A549 (cell line): Measurements from ENCODE around the gene GPR61. TPM values are rescaled to one million over a fixed set of nuclear protein-coding genes. Genes with fewer than 3 reads are reported as not detected.

Source experiments
- ATAC-seq, 2 experiments: fragments of 200-7000 bp in 1 of 2; fragments of >200 bp in 1 of 2; cut with Nextera tagmentation in 1 of 2; cut with Tn5 transposase in 1 of 2; 3 replicates each; pipeline versions ENCODE4 v1.8.0 to v1.9.1; 2018 to 2020; ENCODE audit warnings: mild to moderate bottlenecking in 1 of 2, moderate library complexity in 1 of 2
- CTCF ChIA-PET: fragments of 300-600 bp; sonication (Branson Sonifier 250); formaldehyde crosslinking; extraction: SDS; loops from one replicate; lab custom pipeline; 2021; ENCODE audit warnings: antibody characterized with exemption, inconsistent platforms; lab: Yijun Ruan, JAX
- POLR2A ChIA-PET: fragments of 350-600 bp; formaldehyde crosslinking; extraction: SDS; loops from one replicate; lab custom pipeline; 2021; ENCODE audit warnings: antibody characterized with exemption, inconsistent platforms; lab: Yijun Ruan, JAX
- DNase-seq, 2 experiments: peaks; one replicate each; pipeline versions ENCODE4 v3.0.0 to v3.0.0-alpha.2; 2011 to 2016; ENCODE audit warnings: low read depth in 1 of 2, low spot score in 1 of 2
- FAIRE-seq: peaks from 2 replicates; lab custom pipeline; 2011; peaks lifted over from hg19 to GRCh38; lab: Jason Lieb, UNC
- H3K27ac ChIP-seq, 2 experiments: fragments of >200 bp; sonication (Bioruptor Twin); formaldehyde crosslinking; 3 replicates each; pipeline ENCODE4 v1.5.1; 2016 to 2017
- H3K4me1 ChIP-seq: fragments of >200 bp; sonication (Bioruptor Twin); formaldehyde crosslinking; 3 replicates; pipeline ENCODE4 v1.6.1; 2016
- H3K4me2 ChIP-seq: fragments of >200 bp; sonication (Bioruptor Twin); formaldehyde crosslinking; 3 replicates; pipeline ENCODE4 v1.6.1; 2016
- H3K4me3 ChIP-seq: fragments of >200 bp; sonication (Bioruptor Twin); formaldehyde crosslinking; 3 replicates; pipeline ENCODE4 v1.5.1; 2016
- H3K9me3 ChIP-seq: fragments of >200 bp; sonication (Bioruptor Twin); formaldehyde crosslinking; 3 replicates; pipeline ENCODE4 v1.6.1; 2016
- CBX8 ChIP-seq: fragments of 200-600 bp; sonication (generic); IDR thresholded peaks from 2 replicates; pipeline ENCODE4 v1.6.1; 2016
- EP300 ChIP-seq, 2 experiments: fragments of >200 bp; sonication (Bioruptor Twin); formaldehyde crosslinking; IDR thresholded peaks; 2 replicates in 1 of 2; 3 replicates in 1 of 2; pipeline ENCODE4 v1.6.1; 2016 to 2017
- FOSL2 ChIP-seq, 2 experiments: fragments of 450-650 bp in 1 of 2; fragments of >200 bp in 1 of 2; sonication (Bioruptor Twin) in 1 of 2; formaldehyde crosslinking; IDR thresholded peaks; 2 replicates each; pipeline versions ENCODE4 v1.5.0 to v1.6.1; 2016 to 2020; ENCODE audit warnings: mild to moderate bottlenecking in 1 of 2, moderate library complexity in 1 of 2
- FOXS1 ChIP-seq: fragments of 250-450 bp; sonication (Bioruptor Pico); IDR thresholded peaks from 2 replicates; pipeline ENCODE4 v1.5.0; 2020; ENCODE audit warnings: mild to moderate bottlenecking, moderate library complexity
- HDAC2 ChIP-seq: fragments of 200-600 bp; sonication (generic); IDR thresholded peaks from 2 replicates; pipeline ENCODE4 v1.6.1; 2016
- HOXA7 ChIP-seq: fragments of 250-450 bp; sonication (Bioruptor Pico); IDR thresholded peaks from 2 replicates; pipeline ENCODE4 v1.5.0; 2020; ENCODE audit warnings: mild to moderate bottlenecking, moderate library complexity
- KDM1A ChIP-seq: fragments of 200-600 bp; sonication (generic); IDR thresholded peaks from 2 replicates; pipeline ENCODE4 v1.6.1; 2016; ENCODE audit warnings: low read depth, mild to moderate bottlenecking
- NR3C1 ChIP-seq: fragments of >200 bp; sonication (Bioruptor Twin); formaldehyde crosslinking; IDR thresholded peaks from 3 replicates; pipeline ENCODE4 v1.6.1; 2017
- RAD21 ChIP-seq, 2 experiments: fragments of >200 bp in 1 of 2; sonication (Bioruptor Twin) in 1 of 2; formaldehyde crosslinking in 1 of 2; IDR thresholded peaks in 1 of 2; conservative IDR thresholded peaks in 1 of 2; 2 replicates in 1 of 2; 3 replicates in 1 of 2; pipeline ENCODE4 v1.6.1; 2012 to 2018; ENCODE audit warnings: inconsistent platforms in 1 of 2
- RCOR1 ChIP-seq: fragments of 150-350 bp; IDR thresholded peaks from 2 replicates; pipeline ENCODE4 v1.6.1; 2014; ENCODE audit warnings: antibody characterized with exemption, low read length, low read depth
- RFX5 ChIP-seq: fragments of 450-650 bp; IDR thresholded peaks from 2 replicates; pipeline ENCODE4 v1.7.1; 2014; ENCODE audit warnings: antibody characterized with exemption, mild to moderate bottlenecking, moderate library complexity
- ZC3H11A ChIP-seq: fragments of 450-650 bp; IDR thresholded peaks from 2 replicates; pipeline ENCODE4 v1.6.1; 2014; ENCODE audit warnings: antibody characterized with exemption, mild to moderate bottlenecking
- ZNF302 ChIP-seq: fragments of 250-450 bp; sonication (Bioruptor Pico); IDR thresholded peaks from 2 replicates; pipeline ENCODE4 v1.9.0; 2021; ENCODE audit warnings: inconsistent platforms, mild to moderate bottlenecking, moderate library complexity
- ZSCAN20 ChIP-seq: fragments of 250-450 bp; sonication (Bioruptor Pico); IDR thresholded peaks from 2 replicates; pipeline ENCODE4 v1.8.0; 2022; ENCODE audit warnings: mild to moderate bottlenecking, moderate library complexity
- polyA plus RNA-seq, 4 experiments: library from polyadenylated mRNA; depleted of rRNA in 3 of 4; stranded (reverse); fragments of >200 nt; fragmentation: RNase III in 1 of 4; extraction: RNeasy Plus Mini Kit Qiagen cat#74134 plus additional on column Dnase treatment in 1 of 4; gene quantifications; 2 replicates in 3 of 4; 3 replicates in 1 of 4; pipeline ENCODE4 v1.2.3, GENCODE V29; 2011 to 2017
- TF ChIP-seq, protein P1 (sequence below): fragments of 200-600 bp; sonication (generic); IDR thresholded peaks from 2 replicates; pipeline ENCODE4 v1.6.1; 2016; ENCODE audit warnings: antibody characterized with exemption, mild to moderate bottlenecking, moderate library complexity
- TF ChIP-seq, protein P2 (sequence below): fragments of >200 bp; sonication (Bioruptor Twin); formaldehyde crosslinking; IDR thresholded peaks from 2 replicates; pipeline ENCODE4 v1.6.1; 2016
- TF ChIP-seq, protein P3 (sequence below): fragments of 150-350 bp; IDR thresholded peaks from 2 replicates; pipeline ENCODE4 v1.6.1; 2014; ENCODE audit warnings: low read depth, mild to moderate bottlenecking, low read length
- TF ChIP-seq, protein P4 (sequence below): IDR thresholded peaks from 2 replicates; pipeline ENCODE4 v1.6.1; 2012; ENCODE audit warnings: low read depth, borderline replicate concordance
- TF ChIP-seq, protein P5 (sequence below): fragments of 250-450 bp; sonication (Bioruptor Pico); IDR thresholded peaks from 2 replicates; pipeline ENCODE4 v1.5.0; 2021; ENCODE audit warnings: mild to moderate bottlenecking, moderate library complexity, borderline replicate concordance

GPR61 gene
- polyA plus RNA-seq, 2 of the 4 experiments (the other 2 are of a cell fraction): 0.14 TPM; not detected in 1

DNA sequence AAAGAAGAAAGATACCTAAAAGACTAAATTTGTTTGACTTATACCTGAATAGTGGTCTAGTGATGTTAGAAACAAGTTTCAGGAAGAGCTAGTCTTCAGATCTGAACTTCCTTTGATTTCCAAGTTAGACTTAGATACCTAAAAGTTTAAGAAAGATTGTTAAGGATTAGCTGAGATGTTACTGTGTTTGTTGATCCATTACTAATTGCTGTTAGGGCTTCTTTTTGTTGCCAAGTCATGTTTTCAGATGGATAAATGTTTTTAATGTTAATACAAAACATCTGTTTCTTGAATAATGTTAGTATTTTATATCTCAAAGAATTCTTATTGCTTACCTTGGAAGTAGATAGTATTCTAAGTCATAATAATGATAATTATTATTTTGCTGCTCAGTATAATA, 20.3 kb downstream of the GPR61 start:
- ChIA-PET POLR2A (interaction anchor here (2.5 kb wide), 1 partner anchor 12 kb away, joined by 13 read pairs; the partner anchor contains the start of gene GNAI3), CTCF (interaction anchor here (0.6 to 2.5 kb wide), 5 partner anchors 12 to 547 kb away, joined by 3 to 9 read pairs (median 3); partner anchors contain the start of gene GNAI3)
- ATAC-seq (no peak), DNase-seq (no peak), FAIRE-seq (no peak)
- Histone ChIP-seq H3K4me1 (peaks cover 49% of the 10 kb centered on the region), H3K27ac (no peak overlapping the region), H3K4me3 (no peak overlapping the region), H3K4me2 (no peak overlapping the region), H3K9me3 (no peaks in the 10 kb centered on the region)
- TF ChIP-seq NR3C1 (no peak), EP300 (IDR thresholded peaks at IDR 0.05) (no peak), ZC3H11A (no peak), HDAC2 (no peak), RAD21 (conservative IDR thresholded peaks at IDR 0.05 in 1 of 2, IDR thresholded peaks at IDR 0.05 in 1 of 2) (no peak), FOXS1 (CRISPR knock-in tag) (no peak), RFX5 (no peak), ZSCAN20 (CRISPR knock-in tag) (no peak), CBX8 (no peak), ZNF302 (CRISPR knock-in tag) (no peak), FOSL2 (IDR thresholded peaks at IDR 0.05) (no peak), FOSL2 (CRISPR knock-in tag; IDR thresholded peaks at IDR 0.05) (no peak), HOXA7 (CRISPR knock-in tag) (no peak), RCOR1 (no peak), KDM1A (no peak)
- TF ChIP-seq, protein P1, sequence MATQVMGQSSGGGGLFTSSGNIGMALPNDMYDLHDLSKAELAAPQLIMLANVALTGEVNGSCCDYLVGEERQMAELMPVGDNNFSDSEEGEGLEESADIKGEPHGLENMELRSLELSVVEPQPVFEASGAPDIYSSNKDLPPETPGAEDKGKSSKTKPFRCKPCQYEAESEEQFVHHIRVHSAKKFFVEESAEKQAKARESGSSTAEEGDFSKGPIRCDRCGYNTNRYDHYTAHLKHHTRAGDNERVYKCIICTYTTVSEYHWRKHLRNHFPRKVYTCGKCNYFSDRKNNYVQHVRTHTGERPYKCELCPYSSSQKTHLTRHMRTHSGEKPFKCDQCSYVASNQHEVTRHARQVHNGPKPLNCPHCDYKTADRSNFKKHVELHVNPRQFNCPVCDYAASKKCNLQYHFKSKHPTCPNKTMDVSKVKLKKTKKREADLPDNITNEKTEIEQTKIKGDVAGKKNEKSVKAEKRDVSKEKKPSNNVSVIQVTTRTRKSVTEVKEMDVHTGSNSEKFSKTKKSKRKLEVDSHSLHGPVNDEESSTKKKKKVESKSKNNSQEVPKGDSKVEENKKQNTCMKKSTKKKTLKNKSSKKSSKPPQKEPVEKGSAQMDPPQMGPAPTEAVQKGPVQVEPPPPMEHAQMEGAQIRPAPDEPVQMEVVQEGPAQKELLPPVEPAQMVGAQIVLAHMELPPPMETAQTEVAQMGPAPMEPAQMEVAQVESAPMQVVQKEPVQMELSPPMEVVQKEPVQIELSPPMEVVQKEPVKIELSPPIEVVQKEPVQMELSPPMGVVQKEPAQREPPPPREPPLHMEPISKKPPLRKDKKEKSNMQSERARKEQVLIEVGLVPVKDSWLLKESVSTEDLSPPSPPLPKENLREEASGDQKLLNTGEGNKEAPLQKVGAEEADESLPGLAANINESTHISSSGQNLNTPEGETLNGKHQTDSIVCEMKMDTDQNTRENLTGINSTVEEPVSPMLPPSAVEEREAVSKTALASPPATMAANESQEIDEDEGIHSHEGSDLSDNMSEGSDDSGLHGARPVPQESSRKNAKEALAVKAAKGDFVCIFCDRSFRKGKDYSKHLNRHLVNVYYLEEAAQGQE: no peak
- TF ChIP-seq, protein P2, sequence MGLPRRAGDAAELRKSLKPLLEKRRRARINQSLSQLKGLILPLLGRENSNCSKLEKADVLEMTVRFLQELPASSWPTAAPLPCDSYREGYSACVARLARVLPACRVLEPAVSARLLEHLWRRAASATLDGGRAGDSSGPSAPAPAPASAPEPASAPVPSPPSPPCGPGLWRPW: no peak
- TF ChIP-seq, protein P3, sequence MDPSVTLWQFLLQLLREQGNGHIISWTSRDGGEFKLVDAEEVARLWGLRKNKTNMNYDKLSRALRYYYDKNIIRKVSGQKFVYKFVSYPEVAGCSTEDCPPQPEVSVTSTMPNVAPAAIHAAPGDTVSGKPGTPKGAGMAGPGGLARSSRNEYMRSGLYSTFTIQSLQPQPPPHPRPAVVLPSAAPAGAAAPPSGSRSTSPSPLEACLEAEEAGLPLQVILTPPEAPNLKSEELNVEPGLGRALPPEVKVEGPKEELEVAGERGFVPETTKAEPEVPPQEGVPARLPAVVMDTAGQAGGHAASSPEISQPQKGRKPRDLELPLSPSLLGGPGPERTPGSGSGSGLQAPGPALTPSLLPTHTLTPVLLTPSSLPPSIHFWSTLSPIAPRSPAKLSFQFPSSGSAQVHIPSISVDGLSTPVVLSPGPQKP: no peak
- TF ChIP-seq, protein P4, sequence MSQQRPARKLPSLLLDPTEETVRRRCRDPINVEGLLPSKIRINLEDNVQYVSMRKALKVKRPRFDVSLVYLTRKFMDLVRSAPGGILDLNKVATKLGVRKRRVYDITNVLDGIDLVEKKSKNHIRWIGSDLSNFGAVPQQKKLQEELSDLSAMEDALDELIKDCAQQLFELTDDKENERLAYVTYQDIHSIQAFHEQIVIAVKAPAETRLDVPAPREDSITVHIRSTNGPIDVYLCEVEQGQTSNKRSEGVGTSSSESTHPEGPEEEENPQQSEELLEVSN: no peak
- TF ChIP-seq, protein P5, sequence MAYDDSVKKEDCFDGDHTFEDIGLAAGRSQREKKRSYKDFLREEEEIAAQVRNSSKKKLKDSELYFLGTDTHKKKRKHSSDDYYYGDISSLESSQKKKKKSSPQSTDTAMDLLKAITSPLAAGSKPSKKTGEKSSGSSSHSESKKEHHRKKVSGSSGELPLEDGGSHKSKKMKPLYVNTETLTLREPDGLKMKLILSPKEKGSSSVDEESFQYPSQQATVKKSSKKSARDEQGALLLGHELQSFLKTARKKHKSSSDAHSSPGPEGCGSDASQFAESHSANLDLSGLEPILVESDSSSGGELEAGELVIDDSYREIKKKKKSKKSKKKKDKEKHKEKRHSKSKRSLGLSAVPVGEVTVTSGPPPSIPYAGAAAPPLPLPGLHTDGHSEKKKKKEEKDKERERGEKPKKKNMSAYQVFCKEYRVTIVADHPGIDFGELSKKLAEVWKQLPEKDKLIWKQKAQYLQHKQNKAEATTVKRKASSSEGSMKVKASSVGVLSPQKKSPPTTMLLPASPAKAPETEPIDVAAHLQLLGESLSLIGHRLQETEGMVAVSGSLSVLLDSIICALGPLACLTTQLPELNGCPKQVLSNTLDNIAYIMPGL (CRISPR knock-in tag): no peak
